ENCODE data around the gene SIK1. TPM values are rescaled to one million over a fixed set of nuclear protein-coding genes. Genes with fewer than 3 reads are reported as not detected.
"Not testable (repeated sequence)": the region's sequence is repeated elsewhere in the genome, so short reads cannot be mapped to it uniquely, and the experiment has no call there.

SIK1 gene
- total RNA-seq, 1 experiment from 2014 or later = 5.7 TPM

GRCh38 chr21:43456616-43457314 lies 29.8 kb upstream of the SIK1 start:
- no CpG with 5 or more reads among the region's 33 CpGs for WGBS (ENCODE audit: extremely low coverage, insufficient read length, low lambda C conversion rate)

GRCh38 chr21:43455717-43456116 lies 28.8 kb upstream of the SIK1 start:
- not testable (repeated sequence) for H3K14ac ChIP-seq (ENCODE audit: insufficient read depth, low read length); H2BK20ac ChIP-seq (ENCODE audit: low read depth, low read length, poor library complexity, severe bottlenecking); H3K9me3 Mint-ChIP-seq; H4K5ac ChIP-seq (ENCODE audit: insufficient read length, low read depth, low read length); H2AK5ac ChIP-seq (ENCODE audit: insufficient read length, low read length); H3K23ac ChIP-seq (ENCODE audit: insufficient read length, low read depth, low read length); H3T11ph ChIP-seq (ENCODE audit: low read length); H3K36me3 Mint-ChIP-seq (ENCODE audit: insufficient read depth in 1 of 3, low read depth in 3 of 3); H3K27me3 Mint-ChIP-seq (ENCODE audit: low read depth); DNase-seq; H3K23me2 ChIP-seq (ENCODE audit: insufficient read length, low read depth, low read length, poor library complexity, severe bottlenecking); H4K20me1 ChIP-seq (ENCODE audit: control insufficient read depth, insufficient read depth, insufficient read length); H3K4me1 Mint-ChIP-seq; H2BK15ac ChIP-seq (ENCODE audit: low read depth, low read length); H3K9ac ChIP-seq (ENCODE audit: extremely low read depth, insufficient read length, low read length); H2BK120ac ChIP-seq (ENCODE audit: low read depth, low read length, poor library complexity, severe bottlenecking); H2BK5ac ChIP-seq (ENCODE audit: insufficient read length, low read length); H3K4ac ChIP-seq (ENCODE audit: low read depth, low read length); H2BK12ac ChIP-seq (ENCODE audit: insufficient read length, low read depth, low read length); H3K18ac ChIP-seq (ENCODE audit: insufficient read length, low read depth, low read length); H2AFZ ChIP-seq (ENCODE audit: low read length); H3K27ac ChIP-seq (ENCODE audit: insufficient read length, low read depth, low read length); H3K4me3 Mint-ChIP-seq; H3K79me2 ChIP-seq (ENCODE audit: insufficient read depth, low read length); H4K91ac ChIP-seq (ENCODE audit: insufficient read length, low read depth, low read length); H3K9me3 ChIP-seq (ENCODE audit: control insufficient read depth, low read depth, low read length); H4K8ac ChIP-seq (replicated peaks; ENCODE audit: insufficient read length, low read depth, low read length); H3K79me1 ChIP-seq (ENCODE audit: insufficient read depth, low read depth, low read length, poor library complexity, severe bottlenecking); H3K4me2 ChIP-seq (ENCODE audit: insufficient read depth, insufficient read length, low read length); H3K27ac Mint-ChIP-seq; H3K56ac ChIP-seq (ENCODE audit: insufficient read length, low read depth, low read length); H3K27me3 ChIP-seq (ENCODE audit: insufficient read depth, low read length); H3K4me1 ChIP-seq (ENCODE audit: insufficient read depth, low read length)
- no CpG with 5 or more reads among the region's 12 CpGs for WGBS (ENCODE audit: extremely low coverage, insufficient read length, low lambda C conversion rate)

More at GRCh38 chr21:43456616-43457314, 29.8 kb upstream of the SIK1 start:
- not testable (repeated sequence) for H3K56ac ChIP-seq (ENCODE audit: insufficient read length, low read depth, low read length); H2BK20ac ChIP-seq (ENCODE audit: low read depth, low read length, poor library complexity, severe bottlenecking); H3K36me3 Mint-ChIP-seq (ENCODE audit: insufficient read depth in 1 of 3, low read depth in 3 of 3); H3K4me1 ChIP-seq (ENCODE audit: insufficient read depth, low read length); H3K27ac Mint-ChIP-seq; H3K23ac ChIP-seq (ENCODE audit: insufficient read length, low read depth, low read length); H2AFZ ChIP-seq (ENCODE audit: low read length); H3K79me1 ChIP-seq (ENCODE audit: insufficient read depth, low read depth, low read length, poor library complexity, severe bottlenecking); H2BK5ac ChIP-seq (ENCODE audit: insufficient read length, low read length); H3K9ac ChIP-seq (ENCODE audit: extremely low read depth, insufficient read length, low read length); H3K4me3 Mint-ChIP-seq; H3T11ph ChIP-seq (ENCODE audit: low read length); H4K20me1 ChIP-seq (ENCODE audit: control insufficient read depth, insufficient read depth, insufficient read length); H3K4me1 Mint-ChIP-seq; H3K27me3 ChIP-seq (ENCODE audit: insufficient read depth, low read length); H2BK120ac ChIP-seq (ENCODE audit: low read depth, low read length, poor library complexity, severe bottlenecking); H3K4me2 ChIP-seq (ENCODE audit: insufficient read depth, insufficient read length, low read length); H3K23me2 ChIP-seq (ENCODE audit: insufficient read length, low read depth, low read length, poor library complexity, severe bottlenecking); DNase-seq; H2BK15ac ChIP-seq (ENCODE audit: low read depth, low read length); H3K14ac ChIP-seq (ENCODE audit: insufficient read depth, low read length); H3K4ac ChIP-seq (ENCODE audit: low read depth, low read length); H4K8ac ChIP-seq (replicated peaks; ENCODE audit: insufficient read length, low read depth, low read length); H4K91ac ChIP-seq (ENCODE audit: insufficient read length, low read depth, low read length); H2BK12ac ChIP-seq (ENCODE audit: insufficient read length, low read depth, low read length); H3K9me3 Mint-ChIP-seq; H2AK5ac ChIP-seq (ENCODE audit: insufficient read length, low read length); H3K79me2 ChIP-seq (ENCODE audit: insufficient read depth, low read length); H3K9me3 ChIP-seq (ENCODE audit: control insufficient read depth, low read depth, low read length); H4K5ac ChIP-seq (ENCODE audit: insufficient read length, low read depth, low read length); H3K18ac ChIP-seq (ENCODE audit: insufficient read length, low read depth, low read length); H3K27me3 Mint-ChIP-seq (ENCODE audit: low read depth); H3K27ac ChIP-seq (ENCODE audit: insufficient read length, low read depth, low read length)

All from H9 (cell line).